ENCODE data around the gene TMEM163. TPM values are rescaled to one million over a fixed set of nuclear protein-coding genes. Genes with fewer than 3 reads are reported as not detected.
"Not testable (repeated sequence)": the region's sequence is repeated elsewhere in the genome, so short reads cannot be mapped to it uniquely, and the experiment has no call there.

Gene TMEM163
- total RNA-seq, 1 donor from 2014 or later: 0.40 TPM

DNA sequence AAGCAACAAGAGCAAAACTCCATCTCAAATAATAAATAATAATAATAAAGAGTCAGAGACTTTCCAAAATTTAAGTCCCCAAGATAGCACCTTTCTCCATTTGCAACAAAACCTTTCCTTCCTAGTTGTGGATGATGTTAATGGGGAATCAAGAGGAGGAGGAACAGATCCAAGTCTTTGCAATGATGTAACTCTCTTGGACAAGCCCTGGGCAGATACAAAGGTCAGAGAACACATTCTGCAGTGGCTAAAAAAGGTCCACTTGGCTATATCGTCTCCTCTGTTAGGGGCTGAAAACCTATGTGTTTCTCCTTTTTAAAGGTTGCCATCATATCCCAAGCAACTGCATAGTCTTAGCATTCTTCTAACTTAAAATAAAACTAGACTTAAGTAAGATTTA, 151.1 kb downstream of the TMEM163 start:
- intact Hi-C loops (cut with micrococcal nuclease): no loop called here
- DNase-seq (no peak), ATAC-seq (no peak)

DNA sequence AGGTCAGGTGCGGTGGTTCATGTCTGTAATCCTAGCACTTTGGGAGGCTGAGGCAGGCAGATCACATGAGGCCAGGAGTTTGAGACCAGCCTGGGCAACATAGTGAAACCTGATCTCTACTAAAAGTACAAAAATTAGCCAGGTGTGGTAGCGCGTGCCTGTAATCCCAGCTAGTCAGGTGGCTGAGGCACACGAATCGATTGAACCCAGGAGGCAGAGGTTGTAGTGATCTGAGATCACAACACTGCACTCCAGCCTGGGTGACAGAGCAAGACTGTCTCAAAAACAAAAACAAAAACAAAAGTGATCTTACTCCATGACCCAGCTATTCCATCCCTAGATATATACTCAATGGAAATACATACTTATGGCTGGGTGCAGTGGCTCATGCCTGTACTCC, 153.8 kb downstream of the TMEM163 start:
- intact Hi-C loops (cut with micrococcal nuclease); DNase-seq; ATAC-seq: not testable (repeated sequence)

DNA sequence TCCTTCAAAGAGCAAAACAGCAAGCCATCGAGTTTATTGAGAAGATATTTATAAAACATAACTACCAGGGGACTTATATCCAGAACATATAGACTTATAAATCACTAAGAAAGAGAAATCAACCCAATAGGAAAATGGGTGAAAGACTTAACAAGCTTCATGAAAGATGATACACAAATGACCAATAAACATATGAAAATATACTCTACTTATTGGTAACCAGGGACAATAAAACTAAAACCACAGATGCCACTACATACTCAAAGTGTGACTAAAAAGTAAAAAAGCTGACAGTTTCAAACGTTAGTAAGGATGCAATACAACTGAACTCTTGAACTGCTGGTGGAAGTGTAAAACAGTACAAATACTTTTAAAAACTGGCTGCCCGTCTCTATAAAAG, 154.3 kb downstream of the TMEM163 start:
- no peak for ATAC-seq
- DNase-seq: no peak
- intact Hi-C loops (cut with micrococcal nuclease): no loop called here

DNA sequence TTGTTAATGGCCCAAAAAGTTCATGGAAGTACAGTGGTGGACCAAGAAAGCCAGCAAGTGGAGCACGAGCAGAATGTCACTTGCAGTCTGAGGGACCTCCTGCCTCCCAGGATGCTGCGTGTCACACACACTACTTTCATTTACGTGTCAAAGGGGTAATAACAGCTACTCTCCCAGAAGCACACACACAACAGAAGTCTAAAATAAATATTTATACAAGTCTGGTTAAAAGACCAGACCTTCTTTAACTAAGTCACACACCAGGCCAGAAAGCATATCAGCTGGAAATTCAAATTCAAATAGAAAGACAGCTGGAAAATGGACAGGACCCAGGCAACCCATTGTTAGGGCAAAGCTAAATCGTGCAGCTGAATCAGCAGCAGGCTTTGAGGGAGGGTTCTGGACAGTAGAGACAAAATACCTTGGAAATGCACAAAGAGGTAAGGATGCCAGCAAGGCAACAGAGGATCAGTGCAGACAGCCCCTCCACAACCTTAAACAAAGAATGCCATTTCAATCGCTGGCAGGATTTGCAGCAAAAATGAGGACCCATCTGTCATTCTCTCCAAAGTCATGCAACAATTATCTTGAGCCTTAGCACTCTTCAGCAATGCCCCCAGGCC, 160.5 kb downstream of the TMEM163 start:
- no peak for DNase-seq
- intact Hi-C loops (cut with micrococcal nuclease): no loop called here

DNA sequence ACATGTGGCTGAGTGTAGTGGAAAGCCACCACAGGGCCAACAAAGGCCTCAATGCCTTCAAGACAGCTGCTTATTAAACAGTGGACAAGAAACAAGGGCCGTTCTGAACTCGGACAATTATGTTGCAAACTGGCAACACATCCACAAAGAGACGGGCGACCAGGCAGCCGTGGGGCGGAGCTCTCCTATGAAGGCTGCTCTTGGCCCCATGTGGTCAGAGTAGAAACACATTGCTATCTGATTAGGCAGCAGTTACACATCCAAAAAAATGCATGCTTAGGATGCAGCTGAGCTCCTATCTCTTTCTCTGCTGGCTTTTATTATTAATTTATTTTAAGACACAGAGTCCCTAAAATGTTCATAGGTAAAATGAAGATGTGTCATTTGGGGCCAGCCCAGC, 163.4 kb downstream of the TMEM163 start:
- peak; percentile 43 for ATAC-seq
- intact Hi-C loops (cut with micrococcal nuclease): no loop called here
- DNase-seq: peak; percentile 36

More for the DNA sequence above, 160.5 kb downstream of the TMEM163 start:
- ATAC-seq: no peak

DNA sequence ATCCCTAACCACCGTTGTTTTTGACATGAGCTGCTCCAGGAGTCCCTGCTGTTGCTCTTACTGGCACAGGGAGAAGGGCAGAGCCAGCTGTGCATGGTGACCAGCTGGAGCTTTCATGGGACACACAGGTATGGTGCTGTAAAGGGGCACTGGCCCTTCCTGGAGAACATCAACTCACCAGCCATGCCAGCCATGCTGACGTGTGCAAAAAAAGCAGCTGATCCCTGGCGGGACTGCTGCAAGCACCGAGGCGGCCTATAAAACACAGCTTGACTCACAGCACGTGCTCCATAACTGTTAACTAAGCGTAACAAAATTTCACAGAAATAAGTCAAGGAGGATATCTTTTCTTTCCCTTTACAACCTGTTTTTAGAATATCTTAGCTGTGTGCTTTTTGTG, 165.1 kb downstream of the TMEM163 start:
- DNase-seq (no peak), ATAC-seq (no peak)
- intact Hi-C loops (cut with micrococcal nuclease): no loop called here

DNA sequence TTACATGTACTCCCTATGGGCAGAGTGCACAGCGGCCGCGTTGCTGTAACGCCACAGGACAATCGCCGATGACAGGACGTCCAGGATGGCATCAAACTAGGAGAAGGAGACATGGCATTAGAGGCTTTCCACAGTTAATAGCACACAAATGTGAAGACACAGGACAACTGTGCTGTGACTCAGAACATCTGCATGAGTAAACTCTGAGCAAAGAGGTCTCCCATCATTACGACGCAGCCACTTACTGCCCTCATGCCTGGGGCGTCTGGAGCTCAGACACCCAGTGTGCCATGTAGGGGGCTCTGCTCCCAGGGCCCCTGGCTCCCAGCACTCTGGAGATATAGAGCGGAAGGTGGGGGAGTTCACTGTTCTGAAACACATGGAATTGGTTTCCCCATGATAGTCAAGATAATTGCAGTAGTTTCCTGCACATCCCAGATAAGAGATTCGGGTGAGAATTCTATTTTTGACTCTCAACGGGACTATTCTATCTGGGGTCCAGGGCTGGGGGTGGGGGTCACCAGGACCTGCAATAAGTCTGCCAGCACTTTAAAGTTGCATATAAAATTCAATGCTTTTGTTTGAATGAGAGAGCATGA, 168.1 kb downstream of the TMEM163 start:
- no peak for ATAC-seq
- no peak for DNase-seq

DNA sequence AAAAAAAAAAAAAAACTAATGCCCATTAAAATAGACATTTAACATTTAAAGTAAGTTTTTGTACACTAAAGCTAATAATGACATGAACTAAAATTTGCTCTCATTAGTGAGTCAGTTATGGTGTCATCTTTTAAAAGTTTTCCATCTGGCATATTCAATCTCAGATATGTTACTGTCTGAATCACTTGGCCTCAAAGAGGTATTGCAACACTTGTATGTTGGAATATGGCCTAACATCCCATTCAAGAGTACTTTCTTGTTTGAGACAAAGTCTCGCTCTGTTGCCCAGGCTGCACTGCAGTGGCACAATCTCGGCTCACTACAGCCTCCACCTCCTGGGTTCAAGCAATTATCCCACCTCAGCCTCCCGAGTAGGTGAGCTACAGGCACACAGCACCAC, 169.7 kb downstream of the TMEM163 start:
- DNase-seq (no peak), ATAC-seq (peak; percentile 76)
- intact Hi-C loops (cut with micrococcal nuclease): no loop called here

More for the DNA sequence above, 168.1 kb downstream of the TMEM163 start:
- intact Hi-C loops (cut with micrococcal nuclease): no loop called here

DNA sequence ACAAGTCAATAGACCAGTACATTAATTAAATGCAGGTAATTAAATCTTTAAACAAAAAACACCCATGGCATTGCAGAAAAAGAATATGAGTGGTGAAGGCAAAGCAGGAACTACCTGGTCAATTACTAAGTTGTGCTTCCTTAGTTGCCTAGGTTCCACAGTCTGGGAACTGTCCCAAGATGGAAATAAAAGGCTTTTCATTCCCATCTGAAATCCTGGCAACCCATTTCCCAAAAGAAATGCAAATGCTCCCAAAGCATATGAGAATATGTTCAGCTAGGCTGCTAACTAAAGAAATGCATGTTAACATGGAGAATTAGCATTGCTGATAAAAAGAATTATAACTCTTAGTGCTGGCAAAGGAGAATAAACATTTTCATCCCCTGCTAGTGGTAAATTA, 177.8 kb downstream of the TMEM163 start:
- intact Hi-C loops (cut with micrococcal nuclease): no loop called here
- ATAC-seq (no peak), DNase-seq (no peak)

DNA sequence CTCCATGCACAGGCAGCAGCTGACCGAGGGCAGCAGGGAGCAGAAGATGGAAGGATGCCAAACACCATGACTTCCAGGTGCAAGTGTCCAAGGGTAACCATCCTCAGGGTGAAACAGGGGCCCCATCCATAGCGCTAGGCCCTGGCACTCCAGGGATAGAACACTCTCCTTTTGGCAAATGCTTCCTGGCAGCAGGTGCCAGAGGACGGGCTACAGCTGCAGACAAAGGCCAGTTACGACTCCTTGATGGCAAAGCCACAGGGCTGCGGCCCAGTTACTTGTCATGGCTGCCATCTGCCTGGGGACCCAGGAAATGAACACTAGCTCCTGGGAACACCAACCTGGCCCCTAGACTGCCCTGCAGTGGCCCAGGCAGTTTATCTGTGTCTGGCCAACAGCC, 178.8 kb downstream of the TMEM163 start:
- DNase-seq: peak; percentile 33
- intact Hi-C loops (cut with micrococcal nuclease): no loop called here
- ATAC-seq: peak; percentile 49

DNA sequence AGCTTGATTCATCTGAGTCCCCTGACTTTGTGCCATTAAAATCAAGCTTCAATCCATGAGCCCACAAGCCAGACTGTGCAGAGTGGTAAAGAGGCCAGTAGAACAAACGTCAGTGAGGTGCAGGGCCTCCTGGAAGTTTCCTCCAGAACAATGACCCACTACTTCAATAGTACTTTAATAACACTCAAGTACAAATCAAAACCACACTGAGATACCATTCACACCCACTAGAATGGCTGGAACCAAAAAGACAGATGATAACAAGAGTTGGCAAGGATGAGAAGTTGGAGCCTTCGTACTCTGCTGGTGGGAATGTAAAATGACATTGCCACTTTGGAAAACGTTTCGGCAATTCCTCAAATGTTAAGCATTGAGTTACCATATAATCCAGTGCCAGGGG, 181.1 kb downstream of the TMEM163 start:
- DNase-seq: no peak
- intact Hi-C loops (cut with micrococcal nuclease): no loop called here
- peak; percentile 87 for ATAC-seq

DNA sequence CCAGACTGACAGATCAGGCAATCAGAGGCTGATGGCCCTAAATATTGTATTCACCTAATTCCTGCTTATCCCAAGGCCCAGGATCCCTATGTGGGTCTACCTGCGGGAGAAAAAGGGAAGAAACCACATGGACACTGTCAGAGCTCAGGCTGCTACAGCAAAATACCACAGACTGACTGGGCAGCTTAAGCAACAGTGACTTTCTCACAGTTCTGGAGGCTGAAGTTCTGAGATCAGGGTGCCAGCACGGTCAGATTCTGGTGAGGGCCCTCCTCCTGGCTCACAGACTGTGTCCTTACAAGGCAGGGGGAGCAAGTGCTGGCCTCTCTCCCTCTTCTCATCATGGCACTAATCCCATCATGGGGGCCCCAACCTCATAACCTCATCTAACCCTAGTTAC, 181.7 kb downstream of the TMEM163 start:
- ATAC-seq (no peak), DNase-seq (no peak)
- intact Hi-C loops (cut with micrococcal nuclease): no loop called here

DNA sequence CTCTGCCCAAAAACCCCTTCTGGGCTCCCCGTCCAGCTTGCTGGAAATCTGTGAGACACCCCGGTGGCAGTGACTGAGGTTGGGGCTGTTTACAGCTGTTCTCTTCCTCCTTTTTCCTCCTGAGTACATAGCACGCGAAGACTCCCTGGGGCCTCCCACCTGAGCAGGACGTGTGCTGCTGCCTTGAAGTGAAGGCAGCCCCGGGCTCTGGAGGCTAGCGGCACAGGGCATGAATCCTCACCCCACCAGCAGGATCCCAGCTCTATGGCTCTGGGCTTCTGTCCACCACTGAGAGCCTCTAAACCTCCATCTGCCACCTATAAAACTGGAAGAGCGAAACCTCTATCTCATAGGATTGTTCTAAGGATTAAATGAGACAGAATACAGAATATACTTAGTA, 182.5 kb downstream of the TMEM163 start:
- DNase-seq (no peak), ATAC-seq (no peak)
- intact Hi-C loops (cut with micrococcal nuclease): no loop called here

DNA sequence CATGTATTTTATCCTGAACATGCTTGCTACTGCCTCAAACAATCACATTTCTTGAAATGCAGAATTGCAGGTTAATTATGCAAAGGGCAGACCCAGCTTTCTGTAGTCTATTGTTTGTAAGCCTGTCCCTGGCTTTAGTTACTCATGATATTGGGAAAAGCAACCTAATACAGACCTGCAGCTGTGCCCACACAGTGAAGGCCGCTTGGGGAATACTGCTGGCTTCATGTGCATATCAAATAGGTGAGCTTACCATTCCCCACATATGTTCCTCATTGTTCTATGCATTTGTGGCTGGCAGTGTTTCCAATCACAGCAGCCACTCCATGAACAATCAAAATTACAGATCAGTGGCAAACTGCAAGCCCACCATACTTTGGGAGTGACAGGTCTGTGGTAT, 186.3 kb downstream of the TMEM163 start:
- intact Hi-C loops (cut with micrococcal nuclease): no loop called here
- no peak for ATAC-seq
- no peak for DNase-seq

DNA sequence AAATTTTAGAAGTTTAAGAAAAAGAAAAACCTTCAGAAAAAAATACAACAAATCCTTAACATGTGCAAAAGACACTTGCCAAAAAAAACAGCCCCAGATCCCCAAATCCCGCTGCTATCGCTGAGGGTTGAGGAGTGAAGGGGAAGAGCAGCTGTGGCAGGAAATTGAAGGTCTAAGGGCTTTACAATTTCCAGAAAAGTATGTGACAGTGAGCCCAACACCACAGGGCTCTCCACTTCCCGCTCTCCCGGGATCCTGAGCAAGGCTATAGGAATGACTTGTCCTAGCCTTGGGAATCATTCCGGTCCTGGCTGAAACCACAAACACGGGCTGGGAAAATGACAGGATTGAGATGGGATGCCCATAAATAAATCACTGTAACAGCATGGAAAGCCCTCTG, 191.4 kb downstream of the TMEM163 start:
- ATAC-seq: peak; percentile 76
- intact Hi-C loops (cut with micrococcal nuclease): no loop called here

DNA sequence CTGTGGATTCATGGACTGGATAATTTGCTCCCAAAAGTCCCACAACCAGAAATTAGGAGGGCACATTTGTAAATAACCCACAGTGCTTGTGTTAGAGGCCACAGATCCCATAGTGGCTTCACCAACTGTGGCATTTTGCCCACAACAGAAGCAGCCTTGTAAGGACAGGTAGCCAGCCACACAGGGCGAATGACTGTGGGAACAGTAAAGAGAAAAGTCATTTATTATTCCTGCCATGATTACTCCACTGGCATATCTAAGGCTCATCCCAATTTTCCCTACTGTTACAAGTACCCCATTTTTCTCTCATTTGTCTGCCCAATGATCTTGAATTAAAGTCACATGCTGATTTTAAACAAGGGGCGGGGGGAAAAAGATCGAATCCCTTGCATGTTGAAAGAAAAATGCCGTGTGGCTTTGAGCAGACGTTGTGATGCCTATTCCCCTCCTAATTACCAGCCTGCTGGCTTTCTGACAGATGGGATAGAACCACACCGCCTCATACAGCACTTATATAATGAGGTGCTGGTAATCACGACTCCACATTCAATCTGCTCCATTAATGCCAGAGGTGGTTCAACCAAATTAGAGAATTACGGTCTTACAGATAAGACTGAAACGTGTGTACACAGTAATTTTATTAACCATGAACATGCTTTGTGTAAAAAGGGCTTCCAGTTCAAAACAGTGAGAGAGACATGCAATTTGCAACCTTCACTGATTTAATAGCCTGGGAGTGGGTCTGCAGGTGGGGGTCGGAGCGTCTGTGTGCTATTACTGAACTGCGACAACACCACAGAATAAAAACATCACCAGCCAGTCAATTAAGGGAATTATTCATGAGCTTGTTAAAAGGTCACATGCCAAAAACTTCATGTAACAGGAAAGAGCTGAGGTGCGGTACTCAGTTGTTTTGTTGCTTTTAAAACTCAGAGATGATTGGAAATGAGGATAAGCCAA, 196.0 kb downstream of the TMEM163 start:
- no peak for ATAC-seq
- no peak for DNase-seq
- intact Hi-C loops (cut with micrococcal nuclease): no loop called here

More for the DNA sequence above, 191.4 kb downstream of the TMEM163 start:
- DNase-seq: no peak

DNA sequence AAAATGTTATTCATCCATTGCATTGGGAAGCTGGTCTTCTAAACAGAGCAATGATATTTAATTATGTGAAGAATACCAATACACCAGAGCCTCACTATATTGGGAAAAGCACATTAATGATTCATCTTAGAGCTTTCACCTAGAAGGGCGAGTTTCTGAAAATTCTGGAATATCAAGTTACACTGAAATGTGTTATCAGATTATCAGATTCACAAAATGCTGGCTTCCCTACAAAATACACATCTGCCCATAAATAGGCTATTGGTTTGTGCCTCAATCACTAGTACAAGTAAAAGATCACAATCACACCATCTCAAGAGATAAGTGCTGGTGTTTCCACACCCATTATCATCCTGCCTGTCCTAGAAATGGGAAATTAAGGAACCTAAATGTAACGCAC, 200.7 kb downstream of the TMEM163 start:
- DNase-seq (no peak), ATAC-seq (no peak)
- intact Hi-C loops (cut with micrococcal nuclease): no loop called here

DNA sequence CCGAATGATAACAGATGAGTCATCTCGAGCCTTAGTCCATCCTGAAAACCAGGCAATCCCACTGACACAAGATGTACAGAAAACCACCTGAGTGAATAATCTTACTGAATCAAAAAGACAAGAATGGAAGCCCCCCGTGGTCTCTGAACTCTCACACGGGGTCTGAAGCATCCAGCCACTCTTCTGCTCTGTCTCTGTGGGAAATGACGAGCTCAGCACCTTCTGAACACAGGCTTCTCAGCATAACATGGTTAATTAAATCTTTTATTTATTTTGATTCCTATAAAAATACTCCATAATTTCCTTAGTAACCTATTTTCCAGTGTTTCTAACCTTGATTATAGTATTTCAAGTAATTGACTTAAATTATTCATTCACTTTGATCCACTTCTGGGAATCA, 203.7 kb downstream of the TMEM163 start:
- DNase-seq (no peak), ATAC-seq (no peak)
- intact Hi-C loops (cut with micrococcal nuclease): no loop called here

DNA sequence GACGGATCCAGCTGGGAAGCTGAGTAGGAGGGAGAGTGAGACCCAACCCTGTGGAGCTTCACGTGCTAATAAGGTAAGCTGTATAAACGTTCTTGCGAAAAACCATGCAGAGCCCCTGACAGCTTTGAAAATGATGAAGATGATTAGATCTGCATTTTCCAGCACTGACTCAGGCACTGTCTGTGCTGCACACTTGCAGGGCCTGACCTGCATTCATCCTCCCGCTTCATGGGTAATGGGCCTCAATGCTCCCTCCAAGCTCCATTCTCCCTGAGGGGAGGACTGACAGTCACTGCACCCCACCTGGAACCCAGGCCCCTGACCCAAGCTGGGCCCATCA, 205.4 kb downstream of the TMEM163 start:
- DNase-seq (no peak), ATAC-seq (no peak)
- intact Hi-C loops (cut with micrococcal nuclease): no loop called here

DNA sequence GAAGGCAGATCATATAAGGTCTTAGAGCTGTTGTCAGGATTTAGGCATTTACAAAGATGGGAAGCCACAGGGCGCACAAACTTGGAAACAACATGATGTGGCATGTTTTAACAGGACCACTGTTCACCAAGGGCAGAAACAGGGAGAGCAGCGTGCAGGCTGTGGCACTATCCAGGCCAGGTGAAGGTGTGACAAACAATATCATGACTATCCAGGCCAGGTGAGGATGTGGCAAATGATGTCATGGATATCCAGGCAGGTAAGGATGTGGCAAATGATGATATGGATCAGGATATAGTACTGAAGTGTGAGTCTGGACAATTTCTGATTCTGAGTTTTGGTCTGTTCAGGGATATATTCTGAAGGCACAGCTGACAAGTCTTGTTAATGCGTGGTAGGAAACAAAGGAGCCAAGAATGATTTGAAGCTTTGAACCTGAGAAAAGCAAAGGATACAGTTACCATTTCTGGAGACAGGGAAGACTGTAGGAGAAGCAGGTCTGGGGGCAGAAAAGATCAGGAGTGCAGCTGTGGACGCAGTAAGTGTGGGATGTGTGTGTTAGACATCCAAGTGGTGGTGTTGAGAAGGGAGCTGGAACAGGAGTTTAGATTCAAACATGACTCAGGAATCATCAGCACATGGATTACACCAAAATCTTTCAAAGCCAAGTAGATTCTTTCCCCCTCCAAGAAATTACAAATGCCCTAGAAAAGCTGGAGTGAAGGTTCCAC, 205.9 kb downstream of the TMEM163 start:
- DNase-seq (no peak), ATAC-seq (peak; percentile 30)
- intact Hi-C loops (cut with micrococcal nuclease): no loop called here

All from left ventricle myocardium superior (tissue), 1 donor.